Mesodermal cell (in vitro differentiated cells): ENCODE measurements around the gene EFNA2.

Experiments
- H3K27ac ChIP-seq: 2 replicates; pipeline ENCODE4 v1.7.0; 2013; ENCODE audit warnings: mild to moderate bottlenecking, low read depth, low read length, moderate library complexity; ENCODE audit not compliant: severe bottlenecking
- H3K36me3 ChIP-seq: 2 replicates; pipeline ENCODE4 v1.7.1; 2013; ENCODE audit warnings: mild to moderate bottlenecking, low read length, moderate library complexity; ENCODE audit not compliant: control insufficient read depth, insufficient read depth
- H3K4me1 ChIP-seq: one replicate; pipeline ENCODE4 v1.7.1; 2013; ENCODE audit warnings: mild to moderate bottlenecking, low read length; ENCODE audit not compliant: insufficient read depth, control insufficient read depth, poor library complexity, severe bottlenecking
- H3K4me3 ChIP-seq: 2 replicates; pipeline ENCODE4 v1.7.0; 2013; ENCODE audit warnings: low read length, control low read depth, mild to moderate bottlenecking; ENCODE audit not compliant: insufficient read depth, poor library complexity, severe bottlenecking; ENCODE audit errors: extremely low read depth
- H3K9me3 ChIP-seq: 2 replicates; pipeline ENCODE4 v1.7.1; 2013; ENCODE audit warnings: mild to moderate bottlenecking, low read length, moderate library complexity; ENCODE audit not compliant: control insufficient read depth
- WGBS, 2 experiments: methylation state at CpG; one replicate each; pipeline ENCODE4 v1.1.5; 2013; ENCODE audit warnings: missing lambda C conversion rate in 2 of 2; ENCODE audit not compliant: insufficient coverage in 2 of 2; 5-methylcytosine and 5-hydroxymethylcytosine counted together

EFNA2 gene

GRCh38 chr19:1269478-1270212 lies 16.0 kb upstream of the EFNA2 start:
- H3K9me3 ChIP-seq: no peaks in the 10 kb centered on the region
- H3K4me1 ChIP-seq: peaks cover 67% of the 10 kb centered on the region
- peaks cover 50% of the 10 kb centered on the region for H3K36me3 ChIP-seq
- peak overlapping the region; percentile 85 for H3K4me3 ChIP-seq
- H3K27ac ChIP-seq: peak overlapping the region; percentile 97
- 1% methylated on average over 35 to 59 of the region's 64 CpGs for WGBS, 2 experiments

GRCh38 chr19:1270213-1270853 lies 15.3 kb upstream of the EFNA2 start:
- Histone ChIP-seq H3K4me1 (peaks cover 61% of the 10 kb centered on the region), H3K36me3 (peaks cover 54% of the 10 kb centered on the region), H3K27ac (peak overlapping the region; percentile 97), H3K4me3 (peak overlapping the region; percentile 85), H3K9me3 (no peaks in the 10 kb centered on the region)
- WGBS, 2 experiments: 54 to 55% methylated on average over 4 to 5 of the region's 8 CpGs

GRCh38 chr19:1270854-1271527 lies 14.7 kb upstream of the EFNA2 start:
- peak overlapping the region; percentile 97 for H3K27ac ChIP-seq
- peaks cover 54% of the 10 kb centered on the region for H3K36me3 ChIP-seq
- peaks cover 57% of the 10 kb centered on the region for H3K4me1 ChIP-seq
- WGBS, 2 experiments: 96 to 97% methylated on average over 25 of the region's 26 CpGs
- H3K4me3 ChIP-seq: peak overlapping the region; percentile 85
- H3K9me3 ChIP-seq: no peaks in the 10 kb centered on the region

GRCh38 chr19:1271528-1272422 lies 13.9 kb upstream of the EFNA2 start:
- Histone ChIP-seq H3K36me3 (peaks cover 54% of the 10 kb centered on the region), H3K4me3 (no peak overlapping the region), H3K9me3 (no peaks in the 10 kb centered on the region), H3K4me1 (peaks cover 54% of the 10 kb centered on the region), H3K27ac (peak overlapping the region; percentile 16)
- 94 to 96% methylated on average over 34 to 36 of the region's 37 CpGs for WGBS, 2 experiments

- 96 to 98% methylated on average over 30 to 32 of the region's 33 CpGs for WGBS, 2 experiments
These were observed 13.0 kb upstream of the EFNA2 start for GRCh38 chr19:1272423-1273262.

GRCh38 chr19:1273263-1274041 lies 12.2 kb upstream of the EFNA2 start:
- Histone ChIP-seq H3K9me3 (no peaks in the 10 kb centered on the region), H3K36me3 (peaks cover 61% of the 10 kb centered on the region), H3K4me3 (no peak overlapping the region), H3K27ac (peak overlapping the region; percentile 99), H3K4me1 (peaks cover 39% of the 10 kb centered on the region)
- 95 to 99% methylated on average over 24 to 25 of the region's 25 CpGs for WGBS, 2 experiments

More at GRCh38 chr19:1272423-1273262, 13.0 kb upstream of the EFNA2 start:
- peaks cover 47% of the 10 kb centered on the region for H3K4me1 ChIP-seq
- H3K27ac ChIP-seq: peak overlapping the region; percentile 37
- no peaks in the 10 kb centered on the region for H3K9me3 ChIP-seq
- H3K36me3 ChIP-seq: peaks cover 58% of the 10 kb centered on the region
- H3K4me3 ChIP-seq: no peak overlapping the region

- peak overlapping the region; percentile 99 for H3K27ac ChIP-seq
- peak overlapping the region; percentile 52 for H3K4me3 ChIP-seq
- peaks cover 68% of the 10 kb centered on the region for H3K36me3 ChIP-seq
- 86 to 92% methylated on average over 34 to 39 of the region's 46 CpGs for WGBS, 2 experiments
- H3K4me1 ChIP-seq: peaks cover 35% of the 10 kb centered on the region
- H3K9me3 ChIP-seq: no peaks in the 10 kb centered on the region
These were observed 11.4 kb upstream of the EFNA2 start for GRCh38 chr19:1274081-1274851.

GRCh38 chr19:1274852-1275259 lies 10.8 kb upstream of the EFNA2 start:
- Histone ChIP-seq H3K4me3 (peak overlapping the region; percentile 52), H3K9me3 (no peaks in the 10 kb centered on the region), H3K4me1 (peaks cover 35% of the 10 kb centered on the region), H3K36me3 (peaks cover 66% of the 10 kb centered on the region), H3K27ac (peak overlapping the region; percentile 99)
- WGBS, 2 experiments: 45 to 54% methylated on average over 40 to 43 of the region's 44 CpGs
